ENCODE data around the gene ANK2. TPM values are rescaled to one million over a fixed set of nuclear protein-coding genes. Genes with fewer than 3 reads are reported as not detected.
"Not testable (repeated sequence)": the region's sequence is repeated elsewhere in the genome, so short reads cannot be mapped to it uniquely, and the experiment has no call there.

The ANK2 gene
- total RNA-seq, 1 donor: 15.1 TPM

GRCh38 chr4:113057891-113058290 is 8.4 kb downstream of the ANK2 start:
- no peak overlapping the region for H3K4me3 ChIP-seq (ENCODE audit: low read depth, low read length)
- peak; percentile 12 for DNase-seq (ENCODE audit: low read depth)
- TF ChIP-seq, protein P1, sequence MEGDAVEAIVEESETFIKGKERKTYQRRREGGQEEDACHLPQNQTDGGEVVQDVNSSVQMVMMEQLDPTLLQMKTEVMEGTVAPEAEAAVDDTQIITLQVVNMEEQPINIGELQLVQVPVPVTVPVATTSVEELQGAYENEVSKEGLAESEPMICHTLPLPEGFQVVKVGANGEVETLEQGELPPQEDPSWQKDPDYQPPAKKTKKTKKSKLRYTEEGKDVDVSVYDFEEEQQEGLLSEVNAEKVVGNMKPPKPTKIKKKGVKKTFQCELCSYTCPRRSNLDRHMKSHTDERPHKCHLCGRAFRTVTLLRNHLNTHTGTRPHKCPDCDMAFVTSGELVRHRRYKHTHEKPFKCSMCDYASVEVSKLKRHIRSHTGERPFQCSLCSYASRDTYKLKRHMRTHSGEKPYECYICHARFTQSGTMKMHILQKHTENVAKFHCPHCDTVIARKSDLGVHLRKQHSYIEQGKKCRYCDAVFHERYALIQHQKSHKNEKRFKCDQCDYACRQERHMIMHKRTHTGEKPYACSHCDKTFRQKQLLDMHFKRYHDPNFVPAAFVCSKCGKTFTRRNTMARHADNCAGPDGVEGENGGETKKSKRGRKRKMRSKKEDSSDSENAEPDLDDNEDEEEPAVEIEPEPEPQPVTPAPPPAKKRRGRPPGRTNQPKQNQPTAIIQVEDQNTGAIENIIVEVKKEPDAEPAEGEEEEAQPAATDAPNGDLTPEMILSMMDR (IDR thresholded peaks at IDR 0.05; ENCODE audit: insufficient read depth, low read depth, low read length): no peak

DNA sequence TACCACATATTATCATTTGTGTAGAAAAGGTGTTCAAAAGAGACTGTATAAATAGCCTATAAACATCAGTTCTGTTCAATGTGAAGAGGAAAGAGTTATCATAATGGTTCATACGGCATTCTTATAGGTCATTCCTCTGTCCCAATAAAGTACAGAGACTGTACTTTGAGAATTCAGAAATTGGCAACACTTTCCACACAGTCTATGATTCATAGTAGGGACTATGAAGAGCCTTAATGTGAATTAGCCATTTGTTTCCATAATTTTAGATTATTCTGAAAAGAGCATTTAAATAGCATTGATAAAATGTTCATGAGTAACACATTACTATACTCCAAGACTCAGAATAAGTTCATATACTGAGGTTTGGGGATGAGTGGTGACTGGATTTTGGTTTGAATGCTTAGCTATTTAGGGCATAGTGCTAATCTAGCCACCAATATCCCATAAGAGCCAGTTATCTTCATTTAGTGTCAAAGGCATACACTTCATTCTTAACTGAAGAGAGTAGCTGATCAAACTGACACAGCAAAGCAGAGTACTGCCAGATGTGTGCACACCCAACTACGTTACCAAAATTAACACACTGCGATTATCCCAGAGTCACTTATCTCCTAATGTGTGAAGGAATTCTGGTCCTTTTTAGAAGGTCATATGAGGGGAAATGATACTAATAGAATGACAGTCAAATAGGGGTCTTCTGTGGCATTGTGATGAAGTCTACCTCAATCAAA is 10.2 kb downstream of the ANK2 start:
- no peak overlapping the region for H3K4me3 ChIP-seq (ENCODE audit: low read depth, low read length)
- TF ChIP-seq, protein P1 (IDR thresholded peaks at IDR 0.05; ENCODE audit: insufficient read depth, low read depth, low read length): no peak
- no peak for DNase-seq (ENCODE audit: low read depth)

GRCh38 chr4:113060853-113061252 is 11.4 kb downstream of the ANK2 start:
- H3K4me3 ChIP-seq (ENCODE audit: low read depth, low read length): no peak overlapping the region
- no peak for DNase-seq (ENCODE audit: low read depth)
- TF ChIP-seq, protein P1 (IDR thresholded peaks at IDR 0.05; ENCODE audit: insufficient read depth, low read depth, low read length): no peak

GRCh38 chr4:113064244-113064643 is 14.8 kb downstream of the ANK2 start:
- no peak overlapping the region for H3K4me3 ChIP-seq (ENCODE audit: low read depth, low read length)
- TF ChIP-seq, protein P1 (IDR thresholded peaks at IDR 0.05; ENCODE audit: insufficient read depth, low read depth, low read length): no peak
- no peak for DNase-seq (ENCODE audit: low read depth)

DNA sequence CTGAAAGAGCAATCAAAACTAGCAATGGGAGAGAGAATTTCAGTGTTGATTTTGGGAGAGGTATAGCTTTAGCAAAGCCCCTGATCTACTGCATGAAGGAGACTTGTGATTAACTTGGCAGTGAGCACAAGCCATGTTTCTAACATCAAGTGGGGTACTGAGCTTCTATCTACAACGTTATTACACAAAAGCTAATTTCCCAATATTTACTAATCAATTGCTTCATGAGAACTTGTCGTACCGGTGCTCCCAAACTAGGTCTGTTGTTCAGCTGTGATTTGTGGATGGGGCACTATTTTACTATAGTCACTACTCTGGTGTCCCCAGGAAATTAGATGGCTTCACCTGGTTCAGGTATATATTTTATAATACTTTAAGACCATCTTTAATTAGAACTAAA is 16.2 kb downstream of the ANK2 start:
- no peak overlapping the region for H3K4me3 ChIP-seq (ENCODE audit: low read depth, low read length)
- no peak for DNase-seq (ENCODE audit: low read depth)
- TF ChIP-seq, protein P1 (IDR thresholded peaks at IDR 0.05; ENCODE audit: insufficient read depth, low read depth, low read length): no peak

DNA sequence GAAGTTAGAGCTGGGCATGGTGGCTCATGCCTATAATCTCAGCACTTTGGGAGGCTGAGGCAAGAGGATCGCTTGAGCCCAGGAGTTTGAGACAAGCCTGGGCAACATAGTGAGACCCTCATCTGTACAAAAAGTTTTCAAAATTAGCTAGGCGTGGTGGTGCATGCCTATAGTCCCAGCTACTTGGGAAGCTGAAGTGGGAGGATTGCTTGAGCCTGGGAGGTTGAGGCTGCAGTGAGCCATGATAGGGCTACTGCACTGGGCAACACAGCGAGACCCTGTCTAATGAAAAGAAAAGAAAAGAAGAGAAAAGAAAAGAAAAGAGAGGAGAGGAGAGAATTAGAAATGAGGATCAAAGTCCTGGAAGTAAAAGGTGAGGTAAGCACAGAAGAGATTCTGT is 19.3 kb downstream of the ANK2 start:
- not testable (repeated sequence) for DNase-seq (ENCODE audit: low read depth); H3K4me3 ChIP-seq (ENCODE audit: low read depth, low read length)

DNA sequence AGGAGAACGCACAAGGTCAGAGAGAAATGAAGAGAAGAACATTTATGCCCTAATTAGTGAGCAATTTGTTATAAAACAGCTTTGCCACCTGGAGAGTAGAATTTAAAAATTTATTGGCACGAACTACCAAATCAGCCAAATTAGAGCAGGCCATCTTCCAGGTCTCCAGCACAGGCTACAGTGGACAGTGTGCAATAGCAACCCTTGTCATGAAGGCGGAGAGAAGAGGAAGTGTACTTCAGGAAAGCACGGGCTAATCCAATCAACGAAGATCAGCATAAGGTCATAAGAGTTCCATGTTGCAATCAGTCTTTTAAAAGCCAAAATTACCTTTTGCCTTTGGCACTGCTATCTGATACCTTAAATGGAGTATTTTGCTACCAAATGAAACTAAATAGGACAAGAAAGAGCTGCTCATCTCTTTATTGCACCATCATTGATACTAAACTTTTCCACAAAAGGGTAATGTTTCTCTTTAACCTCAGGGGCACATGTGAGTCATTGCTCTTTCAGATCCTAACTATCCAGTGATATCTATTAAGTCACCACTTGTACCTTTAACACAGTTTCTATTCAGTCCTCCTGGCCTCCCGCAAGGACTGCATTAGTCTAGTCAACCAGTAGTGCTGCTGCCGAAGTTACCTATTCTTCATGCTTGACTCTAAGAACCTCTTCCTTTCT is 19.9 kb downstream of the ANK2 start:
- peak; percentile 38 for DNase-seq (ENCODE audit: low read depth)
- TF ChIP-seq, protein P1 (IDR thresholded peaks at IDR 0.05; ENCODE audit: insufficient read depth, low read depth, low read length): no peak
- H3K4me3 ChIP-seq (ENCODE audit: low read depth, low read length): no peak overlapping the region

All from fibroblast of villous mesenchyme (primary cell).